Renal cortex interstitium (tissue), 11 donors: ENCODE data around the gene APOL1. TPM values are rescaled to one million over a fixed set of nuclear protein-coding genes. Genes with fewer than 3 reads are reported as not detected.
A peak's percentile ranks its signal among the peaks of the same experiment; 100 is the strongest.
"Not testable (repeated sequence)": the region's sequence is repeated elsewhere in the genome, so short reads cannot be mapped to it uniquely, and the experiment has no call there.

ENCODE experiments used
- DNase-seq, 11 donors: peaks; one replicate each; pipeline ENCODE4 v3.0.0-alpha.2; 2013; ENCODE audit warnings: low read depth in 9 of 11, low spot score in 4 of 11; ENCODE audit errors: extremely low read depth in 1 of 11
- polyA plus RNA-seq, 3 donors: library from polyadenylated mRNA; unstranded; fragments of 120-200 nt; gene quantifications; one replicate each; pipeline ENCODE4 v1.2.1, GENCODE V29; 2013; ENCODE audit not compliant: insufficient read length in 3 of 3

Gene APOL1
- polyA plus RNA-seq, 3 donors, result 7.2 to 13.9 (median 9.2) TPM

DNA sequence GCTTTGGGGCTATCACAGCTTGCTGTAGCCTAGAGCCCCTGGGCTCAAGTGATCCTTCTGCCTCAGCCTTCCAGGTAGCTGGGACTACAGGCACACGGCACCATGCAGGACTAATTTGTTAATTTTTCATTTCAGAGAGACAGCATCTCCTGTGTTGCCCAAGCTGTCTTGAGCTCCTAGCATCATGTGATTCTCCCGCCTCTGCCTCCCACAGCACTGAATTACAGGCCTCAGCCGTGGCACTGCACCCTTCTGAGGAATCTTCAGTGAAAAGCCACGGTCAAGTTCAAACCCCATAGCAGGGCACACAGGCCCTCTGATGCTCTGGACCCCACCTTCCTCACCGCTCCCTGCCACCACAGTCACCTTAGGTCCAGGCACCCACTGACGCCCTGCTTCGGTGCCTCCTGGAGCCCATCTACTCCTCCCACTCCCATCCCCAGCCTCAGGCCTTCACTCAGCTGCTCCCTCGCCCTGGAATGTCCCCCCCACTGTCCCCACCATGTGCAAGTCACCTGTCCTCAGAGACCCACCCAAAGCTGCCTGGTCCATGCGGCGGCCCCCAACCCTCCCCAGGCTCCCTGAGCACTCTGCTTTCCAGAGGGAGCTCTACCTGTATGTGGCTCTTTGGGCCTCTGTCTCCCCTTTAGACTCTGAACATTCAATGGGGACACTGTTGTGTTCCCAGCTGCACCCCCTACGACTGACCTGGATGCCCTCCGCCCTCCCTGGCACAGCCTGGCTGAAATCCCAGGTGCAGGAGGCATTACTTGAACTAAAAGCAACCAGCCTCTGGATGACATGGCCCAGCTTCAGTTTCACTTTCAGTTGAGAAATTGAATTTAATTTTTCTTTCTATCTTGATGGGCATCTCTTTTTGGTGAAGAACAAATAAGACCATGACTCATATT is 15.2 kb upstream of the APOL1 start:
- no peak for DNase-seq

GRCh38 chr22:36238373-36239149 is 14.4 kb upstream of the APOL1 start:
- no peak for DNase-seq

DNA sequence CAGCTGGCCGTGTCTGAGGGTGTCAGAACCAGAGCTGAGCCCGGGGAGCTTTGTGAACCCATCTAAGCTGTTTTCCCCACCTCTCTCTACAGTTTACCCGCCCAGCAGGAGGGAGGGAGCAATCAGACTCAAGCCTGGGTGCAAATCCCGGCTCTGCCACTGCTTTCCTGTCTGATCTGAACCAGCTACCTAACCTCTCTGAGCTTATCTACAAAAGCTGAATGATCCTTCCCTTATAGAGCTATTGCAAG is 13.9 kb upstream of the APOL1 start:
- no peak for DNase-seq

DNA sequence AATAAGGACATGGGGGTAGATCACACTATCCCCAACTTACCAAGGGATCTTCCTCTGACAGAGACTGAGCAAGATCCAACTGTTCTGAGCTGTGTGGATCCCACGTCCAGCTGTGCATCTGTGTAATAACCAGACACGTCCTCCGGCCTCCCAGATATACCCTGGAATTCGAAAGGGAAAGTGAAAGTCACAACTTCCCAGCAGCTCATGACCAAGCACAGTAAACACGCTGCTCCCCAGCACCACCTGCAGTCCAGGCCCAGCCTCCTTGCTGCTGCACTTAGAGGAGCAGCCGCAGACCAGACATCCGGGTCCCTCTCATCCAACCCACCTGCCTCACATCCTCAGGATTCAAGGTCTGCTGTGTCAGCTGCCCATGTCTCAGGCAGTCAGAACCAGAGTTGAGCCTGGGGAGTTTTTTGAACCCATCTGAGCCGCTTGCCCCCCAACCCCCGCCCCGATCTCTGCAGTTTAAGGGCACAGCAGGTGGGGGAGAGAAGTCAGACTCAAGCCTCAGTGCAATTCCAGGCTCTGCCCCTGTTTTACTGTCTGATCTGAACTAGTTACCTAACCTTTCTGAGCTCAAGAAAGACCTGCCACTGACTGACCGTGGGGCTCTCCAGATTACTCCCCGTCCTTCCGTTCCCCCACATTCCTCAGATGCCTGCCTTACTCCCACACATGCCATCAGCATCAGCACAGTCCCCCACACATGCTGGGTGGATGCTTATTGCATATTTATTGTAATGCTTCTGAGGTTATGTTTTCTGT is 13.3 kb upstream of the APOL1 start, which contains the start of gene APOL2:
TSS of gene APOL2 (minus strand) at position 127 of the 771 bp plus-strand sequence. CDS start 6,365 bp downstream, outside the sequence.
- peak; percentile 75 to 94 (median 86) for DNase-seq

DNA sequence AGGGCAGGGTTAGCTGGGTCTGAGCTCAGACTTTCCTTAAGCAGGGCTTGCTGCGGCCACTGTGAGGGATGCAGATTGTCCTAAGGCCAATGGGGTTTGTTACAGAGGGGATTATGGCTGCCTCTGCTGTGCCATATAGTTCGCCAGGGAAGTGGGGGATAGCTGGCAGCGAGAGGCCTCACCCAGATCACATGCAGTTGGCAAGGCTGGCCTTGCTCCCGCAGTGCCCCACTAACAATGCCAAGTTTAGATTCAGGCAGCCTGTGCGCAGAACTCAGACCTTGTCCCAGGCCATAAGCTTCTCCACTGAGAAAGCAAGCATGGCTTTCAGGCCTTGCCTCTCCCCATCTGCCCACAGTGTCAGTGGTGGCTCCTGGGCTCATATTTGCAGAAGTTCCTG is 8.9 kb upstream of the APOL1 start:
- DNase-seq, result no peak

GRCh38 chr22:36244522-36245391 is 8.2 kb upstream of the APOL1 start:
- no peak for DNase-seq

- no peak for DNase-seq
These were observed 7.1 kb upstream of the APOL1 start for GRCh38 chr22:36245805-36246356.

- no peak for DNase-seq
These were observed 6.2 kb upstream of the APOL1 start for GRCh38 chr22:36246718-36247117.

DNA sequence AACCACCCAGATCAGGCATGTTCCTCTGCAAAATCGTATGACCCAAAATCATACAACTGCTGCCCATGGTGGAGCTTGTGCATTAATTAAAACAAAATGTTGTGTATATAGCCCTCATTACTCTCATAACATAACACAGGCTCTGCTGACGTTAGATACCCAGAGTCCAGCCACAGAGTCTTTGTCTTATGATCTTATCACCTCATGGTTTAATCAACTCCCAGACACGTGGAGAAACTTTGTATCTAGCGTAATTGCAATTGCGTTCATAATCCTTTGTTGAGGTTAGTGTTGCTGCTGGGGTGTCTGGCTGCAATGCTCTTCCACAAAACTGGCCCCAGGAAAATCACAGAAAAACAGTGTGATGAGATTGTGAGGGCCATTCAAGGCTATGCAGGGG is 5.0 kb upstream of the APOL1 start:
- DNase-seq, result no peak

DNA sequence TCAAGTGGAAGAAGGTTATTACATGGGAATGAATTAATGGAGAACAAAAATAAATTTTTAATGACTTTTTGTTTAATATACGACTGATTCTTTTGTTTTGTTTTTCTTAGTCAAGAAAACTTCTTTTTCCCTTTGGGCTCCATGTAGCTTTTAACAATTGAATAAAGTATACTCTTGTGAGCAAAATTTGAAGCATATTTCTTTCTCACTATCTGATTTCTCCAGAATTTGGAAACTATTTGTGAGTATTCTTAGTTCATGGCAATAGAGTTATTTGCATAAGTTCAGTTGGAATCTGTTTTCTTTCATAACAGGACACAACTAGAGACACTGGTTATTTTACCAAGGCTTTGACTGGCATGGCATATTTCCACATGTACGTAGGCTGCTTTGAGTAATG is 3.8 kb upstream of the APOL1 start:
- no peak for DNase-seq

DNA sequence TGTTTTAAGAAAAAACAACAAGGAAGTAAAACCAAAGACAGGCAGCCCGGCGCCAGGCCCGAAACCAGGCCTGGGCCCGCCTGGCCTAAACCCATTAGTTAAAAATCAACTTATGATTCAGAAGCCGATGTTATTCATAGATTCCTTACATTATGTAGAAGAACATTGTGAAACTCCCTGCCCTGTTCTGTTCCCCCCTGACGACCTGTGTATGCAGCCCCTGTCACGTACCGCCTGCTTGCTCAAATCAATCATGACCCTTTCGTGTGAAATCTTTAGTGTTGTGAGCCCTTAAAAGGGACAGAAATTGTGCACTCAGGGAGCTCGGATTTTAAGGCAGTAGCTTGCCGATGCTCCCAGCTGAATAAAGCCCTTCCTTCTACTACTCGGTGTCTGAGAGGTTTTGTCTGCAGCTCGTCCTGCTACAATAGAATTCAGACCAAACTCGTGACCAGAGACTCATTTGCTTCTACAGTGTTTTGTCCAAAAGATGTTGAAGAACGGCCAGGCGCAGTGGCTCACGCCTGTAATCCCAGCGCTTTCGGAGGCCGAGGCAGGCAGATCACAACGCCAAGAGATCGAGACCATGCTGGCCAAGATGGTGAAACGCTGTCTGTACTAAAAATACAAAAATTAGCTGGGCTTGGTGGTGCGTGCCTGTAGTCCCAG is 2.5 kb upstream of the APOL1 start:
- not testable (repeated sequence) for DNase-seq

GRCh38 chr22:36251979-36252608 is 839 bp upstream of the APOL1 start:
- DNase-seq, result not testable (repeated sequence)

- no peak for DNase-seq
These were observed 874 bp downstream of the APOL1 start for GRCh38 chr22:36253523-36254490.

DNA sequence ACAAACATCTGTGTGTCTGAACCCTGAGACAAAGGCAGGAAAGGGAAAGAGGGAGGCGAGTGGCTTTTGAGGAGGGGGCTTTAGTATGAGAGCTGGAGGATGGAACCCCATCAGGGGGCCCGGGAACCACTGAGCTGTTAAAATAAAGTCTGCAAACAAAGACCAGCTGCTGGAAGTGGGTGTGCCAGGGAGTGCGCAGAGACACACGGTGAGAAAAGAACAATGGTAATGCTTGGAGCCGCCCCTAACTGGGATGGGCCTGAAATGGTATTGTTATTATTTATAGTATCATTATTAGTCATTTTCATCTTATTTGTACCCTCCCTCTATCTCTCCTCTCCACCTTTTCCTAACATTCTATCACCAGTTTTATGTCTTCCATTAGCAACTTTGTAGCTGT is 2.6 kb downstream of the APOL1 start:
- not testable (repeated sequence) for DNase-seq

DNA sequence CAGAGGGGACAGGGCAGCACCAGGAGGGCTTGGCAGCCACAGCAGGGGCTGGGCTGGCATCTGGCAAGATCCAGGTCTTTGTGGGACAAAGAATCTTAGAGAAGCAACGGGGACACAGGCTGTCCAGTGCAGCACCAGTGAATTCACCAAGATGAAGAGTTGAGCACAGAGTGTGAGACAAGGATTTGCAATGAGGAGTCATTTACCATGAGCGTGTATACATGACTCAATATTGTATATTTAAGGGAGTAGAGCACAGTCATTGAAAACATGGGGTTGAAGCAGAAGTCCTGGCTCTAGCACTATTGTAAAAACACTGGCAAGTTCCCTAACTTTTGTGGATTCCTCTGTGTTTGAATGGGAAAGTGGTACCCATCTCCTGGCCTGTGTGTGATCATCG is 3.5 kb downstream of the APOL1 start:
- no peak for DNase-seq

DNA sequence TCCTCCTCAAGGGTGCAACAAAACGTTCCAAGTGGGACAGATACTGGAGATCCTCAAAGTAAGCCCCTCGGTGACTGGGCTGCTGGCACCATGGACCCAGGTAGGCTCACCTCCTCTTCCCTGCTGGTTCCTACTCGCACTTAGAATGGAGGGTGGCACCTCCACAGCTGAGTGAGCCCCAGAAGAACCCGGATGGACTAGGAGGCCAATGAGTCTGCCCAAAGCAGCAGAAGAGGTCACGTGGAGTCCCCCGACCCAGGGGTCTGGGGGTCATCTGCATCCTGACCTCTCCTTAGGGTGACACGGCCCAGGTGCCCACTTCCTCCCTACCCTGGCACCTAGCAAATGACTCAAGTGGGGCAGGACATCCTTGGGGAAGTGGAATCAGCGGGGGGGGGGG is 4.4 kb downstream of the APOL1 start:
- DNase-seq, result no peak
